HT-29 (cell line): ENCODE results near the gene OLFML1. TPM values are rescaled to one million over a fixed set of nuclear protein-coding genes. Genes with fewer than 3 reads are reported as not detected.

Experiments used
- DNase-seq: peaks from one replicate; pipeline ENCODE4 v3.0.0-alpha.2; 2015; ENCODE audit warnings: low spot score
- total RNA-seq: library from RNA; depleted of rRNA; stranded (reverse); fragments of >200 nt; shearing (Covaris generic); gene quantifications from 2 replicates; pipeline ENCODE4 v1.2.3, GENCODE V29; 2014

The OLFML1 gene
- total RNA-seq, 1 experiment from 2014 or later = not detected

GRCh38 chr11:7480113-7480512, 5.2 kb upstream of the OLFML1 start:
- no peak for DNase-seq

DNA sequence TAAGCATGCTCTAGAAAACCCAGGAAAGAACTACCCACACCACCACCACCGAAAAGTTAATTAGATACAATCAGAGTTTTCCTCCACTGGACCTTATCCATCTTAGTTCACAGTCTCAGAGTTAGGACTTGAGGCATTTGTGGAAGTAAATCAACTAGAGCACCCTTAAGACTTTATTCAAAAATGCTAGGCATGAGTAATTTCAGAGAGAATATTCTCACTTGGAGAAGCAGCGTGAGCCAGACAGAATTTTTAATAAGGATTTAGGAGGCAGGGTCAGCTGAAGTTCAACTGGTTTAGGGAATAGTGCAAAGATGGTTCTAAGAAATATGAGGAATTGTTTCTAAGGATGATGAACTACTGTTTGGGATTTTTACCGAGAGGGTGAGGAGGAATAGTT, 1.2 kb upstream of the OLFML1 start:
- no peak for DNase-seq

DNA sequence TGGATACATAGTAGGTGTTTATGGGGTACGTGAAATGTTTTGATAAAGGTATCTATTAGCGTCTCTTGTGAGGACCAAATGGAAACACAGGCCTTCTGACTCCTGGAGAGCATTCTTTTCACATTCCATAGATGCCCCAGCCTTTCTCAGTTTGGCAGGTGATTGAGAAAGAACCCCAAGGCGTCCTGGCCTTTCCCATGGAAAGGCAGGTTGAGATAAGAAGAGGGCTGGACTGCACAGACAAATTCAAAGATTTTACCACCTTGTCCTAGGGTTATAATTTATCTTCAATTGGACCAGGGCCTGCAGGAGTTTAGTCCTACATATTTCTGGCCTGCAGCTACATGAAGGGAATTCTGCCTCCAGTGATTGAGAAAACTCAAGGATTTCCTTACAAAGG, 661 bp upstream of the OLFML1 start:
- DNase-seq = no peak

DNA sequence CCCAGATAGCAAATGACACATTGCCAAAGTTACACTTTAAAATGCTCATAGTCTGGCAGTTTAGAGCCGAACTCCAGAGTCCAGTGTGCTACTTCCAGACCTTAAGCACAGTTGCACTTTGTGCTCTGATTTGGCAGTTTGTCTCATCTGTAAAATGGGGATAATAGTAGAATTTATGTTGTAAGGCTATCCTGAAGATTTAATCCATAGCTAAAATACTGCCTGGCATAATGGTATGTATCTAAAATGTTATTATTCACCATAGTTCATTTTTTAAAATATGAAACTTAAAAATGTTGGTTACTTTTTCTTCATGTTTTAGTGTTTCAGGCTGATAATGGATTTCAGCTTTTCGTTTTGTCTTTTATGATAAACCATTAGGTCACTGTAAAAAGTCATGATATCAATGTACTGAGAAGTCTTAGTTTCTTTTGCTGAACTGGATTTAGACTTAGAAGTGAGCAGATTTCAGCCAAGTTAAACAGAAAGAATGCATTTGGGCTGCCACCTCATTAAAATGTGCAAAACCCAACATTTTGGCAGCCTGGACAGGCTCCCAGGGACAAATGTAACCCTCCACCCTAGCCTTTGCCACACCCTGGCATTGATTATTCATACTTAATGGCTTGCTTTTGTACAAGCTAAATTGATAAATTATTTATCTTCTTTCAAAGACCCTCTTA, 933 bp downstream of the OLFML1 start:
- no peak for DNase-seq

GRCh38 chr11:7486781-7487140, 1.5 kb downstream of the OLFML1 start:
- no peak for DNase-seq

- DNase-seq = no peak
These were observed 2.1 kb downstream of the OLFML1 start for GRCh38 chr11:7487360-7487759.

DNA sequence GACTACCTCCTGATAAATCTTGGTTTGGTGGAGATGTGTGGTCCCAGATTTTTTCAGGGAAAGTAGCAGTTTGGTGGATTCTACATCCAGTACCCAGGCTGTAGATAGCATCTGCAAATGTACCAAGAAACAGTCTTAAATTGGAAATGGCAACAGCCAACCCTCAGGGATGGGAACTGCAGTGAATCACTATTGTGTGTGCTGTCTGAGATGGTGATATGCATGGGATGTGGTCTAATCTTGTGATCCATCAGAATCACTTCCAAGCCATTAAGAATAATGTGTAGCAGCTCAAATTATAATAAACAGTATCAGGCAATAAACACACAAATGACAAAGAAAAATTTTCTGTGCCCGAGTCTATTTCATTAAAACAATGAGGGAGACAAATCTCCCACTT, 3.4 kb downstream of the OLFML1 start:
- no peak for DNase-seq

DNA sequence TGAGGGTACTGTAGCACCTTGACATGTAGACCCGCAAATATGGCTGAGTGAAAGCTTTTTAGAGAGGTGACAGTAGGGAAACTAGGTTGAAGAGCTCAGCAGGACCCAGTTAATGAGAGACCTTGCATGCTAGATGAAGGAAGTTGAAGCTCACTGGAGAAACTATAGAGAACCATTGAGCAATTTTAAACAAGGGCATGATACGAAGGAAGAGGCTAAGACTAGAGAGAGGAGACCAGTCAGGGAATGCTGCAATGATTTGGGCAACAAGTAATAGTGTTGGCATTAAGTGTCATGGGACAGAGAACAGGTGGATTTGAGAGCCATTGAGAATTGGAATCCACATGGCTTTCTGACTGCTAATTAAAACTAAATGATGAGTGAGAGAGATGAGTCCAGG, 4.1 kb downstream of the OLFML1 start:
- no peak for DNase-seq

- no peak for DNase-seq
These were observed 4.7 kb downstream of the OLFML1 start for GRCh38 chr11:7490054-7490453.

GRCh38 chr11:7490535-7490934, 5.2 kb downstream of the OLFML1 start:
- no peak for DNase-seq

DNA sequence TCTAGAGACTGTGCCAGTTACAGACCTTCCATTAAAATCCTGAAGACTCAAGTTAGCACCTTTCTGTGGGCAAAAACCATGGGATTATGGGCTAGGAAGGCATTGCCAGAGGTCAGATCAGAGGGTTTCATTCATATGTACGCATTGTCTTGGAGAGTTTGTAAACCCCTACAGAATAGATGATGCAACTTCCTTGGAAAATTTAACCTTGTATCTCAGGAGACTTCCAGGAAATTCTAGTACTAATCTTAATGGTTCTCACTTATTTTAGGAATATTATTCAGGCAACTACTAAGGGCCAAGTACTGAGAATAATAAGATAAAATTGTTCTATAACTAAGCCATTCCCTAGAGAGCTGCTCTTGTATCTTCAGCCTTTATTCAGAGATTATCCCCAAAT, 6.9 kb downstream of the OLFML1 start:
- no peak for DNase-seq

DNA sequence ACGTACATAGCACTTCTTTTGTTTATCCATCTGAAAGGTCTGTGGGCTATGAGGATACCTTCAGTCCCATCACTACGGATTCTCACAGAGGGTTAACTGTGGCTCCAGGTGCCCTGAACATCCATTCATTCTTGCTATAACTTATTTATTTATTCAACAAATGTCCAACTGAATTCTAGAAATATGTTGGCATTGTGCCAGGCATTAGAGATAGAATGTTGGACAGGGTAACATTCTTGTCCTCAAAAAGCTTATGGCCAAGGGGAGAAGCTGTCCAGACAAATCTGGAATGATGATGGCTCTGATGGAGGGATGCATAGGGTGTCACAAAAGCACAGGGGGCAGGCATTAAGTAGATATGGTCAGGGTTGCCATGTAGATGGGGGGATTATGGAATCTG, 8.4 kb downstream of the OLFML1 start:
- no peak for DNase-seq

GRCh38 chr11:7494086-7494745, 8.9 kb downstream of the OLFML1 start:
- DNase-seq = no peak

DNA sequence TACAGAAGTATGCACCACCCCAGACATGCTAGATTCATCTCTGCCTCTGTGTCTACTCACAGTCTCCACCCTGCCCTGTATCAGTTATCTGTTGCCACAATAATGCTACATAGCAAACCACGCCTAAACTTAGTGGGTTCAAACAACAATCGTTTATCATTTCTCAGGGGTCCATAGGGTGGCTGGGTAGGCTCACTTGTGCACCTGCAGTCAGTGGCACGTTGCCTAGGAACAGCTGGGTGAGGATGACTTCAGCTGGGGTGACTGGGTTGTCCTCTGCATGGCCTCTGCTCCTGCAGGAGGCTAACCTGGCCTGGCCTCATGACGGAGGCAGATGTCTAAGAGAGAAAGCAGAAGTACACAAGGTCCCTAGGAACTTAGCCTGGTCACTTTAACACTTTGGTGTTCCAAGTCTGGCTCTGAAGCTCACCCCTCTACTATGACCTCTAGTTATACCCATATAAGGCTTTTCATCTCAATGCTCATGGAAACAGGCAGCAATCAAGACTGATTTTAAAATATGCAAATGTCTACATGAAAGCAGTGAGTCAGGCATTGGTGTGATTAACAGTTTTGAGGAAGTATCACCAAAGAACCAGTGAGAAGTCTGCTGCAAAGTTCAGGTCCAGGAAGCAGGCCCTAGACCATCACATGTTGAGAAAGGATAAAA, 10.7 kb downstream of the OLFML1 start:
- no peak for DNase-seq

DNA sequence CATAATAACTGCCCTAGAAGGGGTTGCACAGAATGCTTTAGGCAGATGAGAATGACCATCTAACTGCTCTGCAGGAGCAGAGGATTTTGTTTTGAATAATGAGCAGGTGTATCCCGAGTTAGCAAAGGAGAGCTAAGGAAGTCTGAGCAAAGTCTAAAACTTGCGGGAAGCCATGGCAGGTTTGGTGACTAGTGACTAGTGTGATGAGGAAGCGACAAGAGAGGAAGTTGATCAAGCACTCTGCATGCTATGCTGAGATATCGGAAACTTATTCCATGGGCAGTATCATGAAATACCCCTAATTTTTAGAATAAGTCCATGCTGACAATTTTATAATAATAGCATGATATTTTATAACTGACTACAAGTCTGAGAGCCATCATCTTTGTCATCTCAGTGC, 12.9 kb downstream of the OLFML1 start:
- DNase-seq = no peak

- DNase-seq = no peak
These were observed 13.8 kb downstream of the OLFML1 start for GRCh38 chr11:7499081-7499480.

- DNase-seq = no peak
These were observed 14.9 kb downstream of the OLFML1 start for GRCh38 chr11:7500251-7500650.

- no peak for DNase-seq
These were observed 15.9 kb downstream of the OLFML1 start for GRCh38 chr11:7501251-7501650.

DNA sequence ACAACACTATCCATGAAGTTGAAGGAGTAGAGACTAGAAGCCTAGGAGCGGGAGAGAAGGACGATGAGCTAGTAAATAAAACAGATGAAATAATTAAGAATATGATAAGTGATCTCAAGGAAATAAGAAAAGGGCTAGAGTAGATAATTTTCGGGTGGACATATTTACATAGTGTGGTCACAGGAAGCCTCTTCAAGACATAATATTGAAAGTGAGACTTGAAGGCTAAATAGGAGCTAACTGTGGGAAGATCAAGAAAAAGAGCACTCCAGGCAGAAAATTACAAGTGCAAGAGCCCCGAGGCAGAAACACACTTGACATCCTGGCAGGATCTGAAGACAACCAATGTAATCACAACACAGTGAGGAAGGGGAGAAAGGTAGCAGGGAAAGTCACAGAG, 16.6 kb downstream of the OLFML1 start:
- DNase-seq = no peak

DNA sequence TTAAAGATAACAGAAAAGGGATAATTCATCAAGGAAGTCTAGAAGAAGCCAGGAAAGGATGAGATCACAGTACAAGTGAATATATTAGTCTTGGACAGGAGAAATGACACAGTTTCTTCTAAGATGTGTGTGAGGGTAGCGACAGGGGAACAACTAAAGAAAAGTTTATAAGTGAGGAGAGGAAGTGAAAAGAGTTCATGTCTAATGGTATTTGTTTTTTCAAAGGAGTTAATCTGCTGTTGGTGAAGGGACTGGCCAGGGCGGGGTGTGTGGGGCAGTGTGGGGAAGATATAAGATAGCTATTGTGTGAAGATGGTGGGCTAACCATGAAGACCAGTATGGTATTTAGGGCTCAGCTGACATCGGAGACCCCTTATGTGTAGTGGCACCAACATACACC, 20.9 kb downstream of the OLFML1 start:
- no peak for DNase-seq

DNA sequence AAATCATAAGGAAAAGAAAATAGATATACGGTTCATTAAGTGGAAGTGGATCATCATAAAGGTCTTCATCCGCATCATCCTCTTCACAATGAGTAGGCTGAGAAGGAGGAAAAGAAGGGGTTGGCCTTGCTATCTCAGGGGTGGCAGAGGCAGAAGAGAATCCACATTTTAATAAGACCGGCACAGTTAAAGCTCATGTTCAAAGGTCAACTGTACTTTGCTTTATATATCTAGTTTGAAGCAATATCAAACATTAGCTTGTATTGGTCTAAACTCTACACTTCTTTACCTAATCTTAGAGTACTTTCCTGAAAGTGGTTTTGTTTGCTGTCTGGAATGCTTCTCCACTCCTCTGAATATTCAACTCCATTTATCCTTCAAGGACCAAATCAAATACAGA, 22.8 kb downstream of the OLFML1 start:
- no peak for DNase-seq

DNA sequence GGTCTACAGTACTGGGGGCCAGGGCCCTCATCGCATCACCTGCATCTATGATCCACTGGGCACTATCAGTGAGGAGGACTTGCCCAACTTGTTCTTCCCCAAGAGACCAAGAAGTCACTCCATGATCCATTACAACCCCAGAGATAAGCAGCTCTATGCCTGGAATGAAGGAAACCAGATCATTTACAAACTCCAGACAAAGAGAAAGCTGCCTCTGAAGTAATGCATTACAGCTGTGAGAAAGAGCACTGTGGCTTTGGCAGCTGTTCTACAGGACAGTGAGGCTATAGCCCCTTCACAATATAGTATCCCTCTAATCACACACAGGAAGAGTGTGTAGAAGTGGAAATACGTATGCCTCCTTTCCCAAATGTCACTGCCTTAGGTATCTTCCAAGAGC, 24.7 kb downstream of the OLFML1 start:
- DNase-seq = no peak

DNA sequence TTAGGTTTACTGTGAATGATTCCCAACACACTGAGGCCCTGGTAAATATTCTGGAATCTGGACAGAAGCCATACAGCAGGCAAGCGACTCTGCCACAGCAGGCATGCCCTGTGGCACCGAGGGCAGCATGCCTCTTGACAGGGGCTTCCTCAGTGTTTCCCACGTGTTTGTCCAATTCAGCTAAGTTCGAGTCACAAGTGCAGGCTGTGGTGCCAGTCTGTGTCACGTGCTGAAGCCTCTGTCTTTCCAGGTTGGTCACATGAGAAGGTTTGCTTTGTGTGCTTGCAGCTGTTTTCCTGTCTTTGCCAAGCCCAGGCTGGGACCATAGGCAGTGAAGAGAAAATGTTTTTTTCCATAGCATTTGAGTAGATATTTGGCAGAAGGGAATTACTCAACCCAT, 26.1 kb downstream of the OLFML1 start:
- no peak for DNase-seq
